Measurements from ENCODE around the gene KIRREL1.

The KIRREL1 gene

DNA sequence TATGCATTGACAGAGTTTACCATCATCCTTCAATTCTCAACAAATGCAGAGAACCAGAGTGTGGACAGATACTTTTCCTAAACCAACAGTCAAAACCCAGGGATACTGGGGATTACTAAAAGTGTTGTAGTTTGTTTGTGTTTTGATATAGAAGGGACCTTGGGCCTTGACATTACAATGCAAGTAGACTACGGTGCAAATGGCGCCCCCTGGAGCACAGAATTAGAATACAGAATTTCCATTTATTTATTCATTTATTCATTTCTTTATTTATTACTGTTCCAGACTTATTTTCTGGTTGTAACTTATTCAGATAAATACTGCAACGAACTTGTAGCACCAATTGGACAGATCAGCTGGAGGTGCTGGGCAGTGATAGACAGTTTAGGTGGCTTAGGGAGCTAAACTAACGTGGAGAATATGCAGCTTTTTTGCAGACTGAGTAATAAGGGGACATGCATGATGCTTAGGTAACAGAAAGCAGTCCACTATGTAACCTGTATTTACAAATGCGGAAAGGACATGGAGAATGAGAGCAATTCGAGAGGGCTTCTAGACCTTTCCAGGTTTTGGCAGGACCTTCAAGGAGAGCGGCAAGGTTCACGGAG is 42.6 kb downstream of the KIRREL1 start:
- DNase-seq (ENCODE audit: low read depth): peak; percentile 49

DNA sequence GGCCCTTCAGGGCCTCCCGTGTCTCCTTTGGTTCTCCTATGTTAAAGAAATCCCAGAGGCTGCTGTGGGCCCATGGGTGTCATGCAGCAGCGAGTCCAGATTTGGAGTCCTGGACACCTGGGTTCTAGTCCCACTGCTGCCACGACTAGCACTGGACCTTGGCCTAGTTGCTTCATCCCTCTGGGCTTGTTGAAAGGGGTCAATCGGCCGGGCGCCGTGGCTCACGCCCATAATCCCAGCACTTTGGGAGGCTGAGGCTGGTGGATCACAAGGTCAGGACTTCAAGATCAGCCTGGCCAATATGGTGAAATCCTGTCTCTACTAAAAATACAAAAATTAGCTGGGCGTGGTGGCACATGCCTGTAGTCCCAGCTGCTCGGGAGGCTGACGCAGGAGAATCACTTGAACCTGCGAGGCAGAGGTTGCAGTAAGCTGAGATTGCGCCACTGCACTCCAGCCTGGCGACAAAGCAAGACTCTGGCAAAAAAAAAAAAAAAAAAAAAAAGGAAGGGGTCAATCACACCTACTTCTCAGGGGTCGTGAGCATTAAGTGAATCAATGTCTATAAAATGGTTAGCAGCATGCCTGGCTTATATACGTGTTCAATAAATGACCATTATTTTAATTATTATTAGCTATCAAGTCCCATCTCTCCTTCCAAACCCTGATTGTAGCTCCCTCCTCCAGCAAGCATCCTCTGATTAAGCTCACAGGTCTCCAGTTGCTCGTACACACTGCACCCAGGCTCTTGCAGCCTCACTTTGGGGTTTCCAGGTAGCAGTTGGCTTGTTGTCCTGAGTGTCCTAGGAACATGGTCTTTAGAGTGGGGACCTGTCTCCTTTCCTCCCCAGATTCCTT is 43.8 kb downstream of the KIRREL1 start:
- no peak for DNase-seq (ENCODE audit: low read depth)

DNA sequence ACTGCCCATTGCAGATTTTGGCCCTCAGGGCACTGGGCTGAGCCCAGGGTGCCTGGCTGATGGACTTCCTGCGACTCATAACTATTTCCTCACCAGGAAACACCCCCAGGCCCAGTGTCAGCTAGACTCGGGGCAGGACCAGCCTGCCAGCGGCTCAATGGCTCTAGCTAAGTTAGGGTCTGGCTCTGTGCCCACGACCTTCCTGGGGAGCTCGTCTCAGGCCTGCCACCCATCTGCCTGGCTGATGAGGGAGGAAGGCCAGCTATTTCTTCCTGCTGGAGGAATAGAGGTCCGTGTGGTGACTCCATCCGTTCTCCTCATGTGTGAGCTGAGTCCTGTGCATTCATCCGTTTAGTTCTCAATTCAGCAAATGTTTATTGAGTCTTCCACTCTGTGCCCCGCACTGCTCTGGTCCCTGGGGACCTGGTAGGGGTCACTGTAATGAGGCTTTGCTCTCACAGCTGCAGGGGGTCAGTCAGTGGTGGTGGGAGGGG is 44.5 kb downstream of the KIRREL1 start:
- peak; percentile 20 for DNase-seq (ENCODE audit: low read depth)

DNA sequence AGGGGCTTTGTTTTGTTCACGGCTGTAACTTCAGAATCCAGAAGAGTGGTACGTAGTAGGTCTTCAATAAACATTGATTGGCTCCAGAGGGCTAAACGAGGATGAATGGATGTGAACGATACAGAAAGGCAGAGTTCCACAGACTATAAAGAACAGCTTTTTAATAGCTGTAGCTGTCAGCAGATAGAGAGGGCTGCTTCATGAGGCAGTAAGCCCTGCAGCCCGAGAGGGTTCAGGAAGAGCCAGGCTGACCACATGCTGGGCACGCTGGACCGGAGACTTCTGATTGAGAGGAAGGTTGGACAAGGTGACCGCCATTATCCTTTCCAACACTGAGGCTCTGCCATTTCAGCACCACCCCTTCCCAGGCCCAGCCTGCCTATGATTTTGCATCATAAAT is 45.3 kb downstream of the KIRREL1 start:
- DNase-seq (ENCODE audit: low read depth): no peak

DNA sequence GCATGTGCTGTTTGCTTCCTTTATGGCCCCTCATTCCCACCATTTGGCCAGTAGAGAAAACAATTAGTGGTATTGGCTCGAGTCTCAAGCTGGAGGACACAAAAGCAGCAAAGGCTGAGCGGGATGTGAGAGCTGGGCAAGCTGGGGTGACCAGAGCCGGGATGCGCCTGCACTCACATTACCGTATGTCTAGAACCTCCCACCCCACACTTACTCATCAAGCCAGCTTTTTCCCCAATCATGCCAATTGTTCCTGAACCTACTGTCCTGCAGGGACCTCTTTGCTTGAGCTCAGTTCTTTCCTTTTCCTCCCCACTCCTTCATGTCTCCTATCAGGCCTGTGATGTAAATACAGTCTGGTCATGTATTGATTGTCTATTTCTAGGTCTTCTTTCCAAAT is 45.9 kb downstream of the KIRREL1 start:
- DNase-seq (ENCODE audit: low read depth): no peak

DNA sequence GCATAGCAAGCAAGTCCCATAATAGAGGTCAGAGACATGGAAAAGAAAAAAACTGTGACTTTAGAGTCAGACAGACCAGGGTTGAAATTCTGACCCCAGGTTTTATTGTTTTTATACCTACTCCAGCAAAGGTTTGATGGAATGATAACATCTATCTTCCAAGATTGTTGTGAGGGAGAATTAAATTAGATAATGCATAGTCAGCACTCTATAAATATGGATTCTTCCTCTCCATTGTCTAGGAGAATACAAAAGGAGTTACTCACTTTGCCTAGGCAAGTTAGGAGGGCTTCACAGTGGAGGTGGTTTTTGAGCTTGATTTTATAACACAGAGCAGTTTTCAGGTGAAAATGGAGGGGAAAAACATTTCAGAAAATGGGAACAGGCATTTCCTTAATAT is 46.9 kb downstream of the KIRREL1 start:
- no peak for DNase-seq (ENCODE audit: low read depth)

DNA sequence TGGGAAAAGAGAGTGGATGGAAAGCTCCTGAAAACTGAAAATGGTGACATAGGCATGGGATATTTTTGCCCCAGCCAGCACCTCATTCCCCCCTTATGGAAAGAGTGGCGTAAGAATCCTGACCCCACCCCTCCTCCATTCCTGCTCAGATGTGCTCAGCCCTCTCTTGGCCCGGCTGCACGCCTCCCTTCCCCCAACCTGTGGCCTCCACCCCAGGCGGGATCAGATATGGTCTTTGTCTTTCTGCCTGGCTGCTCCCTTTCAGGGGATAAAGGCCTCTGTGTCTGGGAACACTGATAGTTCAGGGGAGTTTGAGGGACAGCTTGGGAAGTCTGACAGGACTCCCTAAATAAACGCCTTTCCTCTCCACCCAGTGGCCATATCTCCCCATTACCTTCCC is 49.8 kb downstream of the KIRREL1 start:
- no peak for DNase-seq (ENCODE audit: low read depth)

DNA sequence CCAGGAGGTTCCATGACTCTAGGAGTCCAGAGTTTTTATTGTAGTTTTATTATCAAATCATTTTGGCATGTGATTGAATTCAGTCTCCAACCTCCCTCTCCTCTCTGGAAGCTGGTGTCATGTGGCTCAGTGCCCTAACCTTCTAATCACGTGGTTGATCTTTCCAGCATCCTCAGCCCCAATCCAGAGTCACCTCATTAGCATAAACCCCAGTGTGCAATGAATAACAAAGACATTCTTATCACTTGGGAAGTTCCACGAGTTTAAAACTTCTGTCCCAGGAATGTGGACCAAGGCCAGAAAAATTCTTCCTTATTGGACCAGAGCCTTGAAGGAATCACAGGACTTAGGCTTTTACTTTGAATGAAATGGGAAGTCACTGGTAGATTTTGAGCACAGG is 52.2 kb downstream of the KIRREL1 start:
- DNase-seq (ENCODE audit: low read depth): no peak

DNA sequence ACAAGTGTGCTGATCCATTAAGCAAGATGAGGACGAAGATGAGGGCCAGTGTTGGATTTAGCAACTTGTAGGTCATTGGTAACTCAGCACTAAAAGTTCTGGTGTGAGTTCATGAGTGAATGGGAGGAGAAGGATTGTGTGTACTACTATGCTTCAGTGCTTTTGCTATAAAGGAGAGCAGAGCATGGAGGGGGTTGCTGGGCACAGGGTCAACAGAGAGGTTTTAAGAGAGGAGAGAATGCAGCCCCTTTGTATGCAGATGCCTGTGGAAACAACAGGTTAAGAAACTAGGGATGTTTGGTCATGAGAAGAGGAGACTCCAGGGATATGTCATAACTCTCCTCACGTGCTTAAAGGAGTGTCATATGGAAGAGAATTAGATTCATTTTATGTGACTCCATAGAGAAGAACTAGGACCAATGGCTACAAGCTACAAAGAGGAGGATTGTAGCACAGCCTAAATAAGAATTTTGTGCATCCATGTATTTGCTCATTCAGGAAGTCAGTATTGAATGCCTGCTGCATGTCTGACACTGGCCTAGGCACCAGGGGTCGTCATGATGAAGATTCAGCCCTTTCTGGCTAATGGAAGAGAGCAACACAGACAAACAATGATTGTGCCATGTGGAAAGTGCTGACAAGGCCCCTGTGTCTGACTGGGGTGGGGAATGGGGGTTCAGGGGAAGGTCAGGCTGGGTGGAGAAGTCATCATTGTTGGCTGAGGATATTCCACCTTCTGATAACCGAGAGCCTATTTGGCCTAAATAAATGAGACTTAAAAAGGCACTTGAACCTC is 53.5 kb downstream of the KIRREL1 start:
- DNase-seq (ENCODE audit: low read depth): no peak

DNA sequence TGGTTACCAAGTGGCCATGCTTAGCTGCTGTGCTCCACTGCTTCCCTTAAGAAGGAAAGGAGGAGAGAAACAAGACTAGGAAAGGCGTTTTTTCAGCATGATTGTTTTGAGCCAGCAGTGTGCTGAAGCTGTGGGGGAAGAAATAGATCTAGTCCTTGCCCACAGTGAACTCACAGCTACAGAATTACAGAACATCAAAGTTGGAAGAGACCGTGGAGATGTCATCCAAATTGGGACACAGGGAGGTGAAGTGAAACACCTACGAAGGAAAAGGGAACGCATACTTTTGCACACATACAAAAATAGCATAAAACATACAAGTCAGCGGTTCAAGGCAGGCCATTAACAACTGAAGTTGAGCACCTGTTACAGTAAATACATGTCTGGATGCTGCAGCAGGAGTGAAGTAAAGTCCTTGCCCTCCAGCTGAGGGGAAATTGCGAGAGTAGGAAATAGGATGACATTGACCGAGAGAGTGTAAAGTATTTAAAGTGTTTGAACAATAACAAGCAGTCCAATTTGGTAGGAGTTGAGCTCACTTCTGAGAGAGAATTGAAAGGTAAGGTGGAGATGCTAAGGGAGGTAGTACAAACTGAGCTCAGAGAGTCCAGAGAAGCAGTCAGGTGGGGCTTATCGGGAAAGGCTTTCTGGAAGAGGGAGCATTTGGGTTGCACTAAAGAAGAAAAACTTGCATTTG is 55.1 kb downstream of the KIRREL1 start:
- DNase-seq (ENCODE audit: low read depth): no peak

DNA sequence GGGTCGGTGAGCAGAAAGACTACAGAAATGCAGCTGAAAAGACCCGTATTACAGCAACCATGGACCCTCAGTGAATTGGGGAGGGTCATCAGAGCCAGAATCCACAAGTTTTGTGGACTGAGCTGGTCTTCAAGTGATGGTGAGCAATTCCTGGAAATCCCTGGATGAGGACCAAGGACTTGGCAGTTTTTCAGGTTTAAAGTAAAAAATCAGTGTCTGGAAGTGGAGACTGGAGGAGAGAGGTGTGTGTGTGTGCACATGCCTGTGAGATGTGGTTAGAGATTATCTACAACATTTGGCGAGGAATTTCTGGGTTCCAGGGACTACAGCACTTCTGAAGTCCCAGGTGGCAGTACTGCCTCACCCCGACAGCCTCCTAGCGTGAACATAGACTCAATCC is 56.4 kb downstream of the KIRREL1 start:
- no peak for DNase-seq (ENCODE audit: low read depth)

DNA sequence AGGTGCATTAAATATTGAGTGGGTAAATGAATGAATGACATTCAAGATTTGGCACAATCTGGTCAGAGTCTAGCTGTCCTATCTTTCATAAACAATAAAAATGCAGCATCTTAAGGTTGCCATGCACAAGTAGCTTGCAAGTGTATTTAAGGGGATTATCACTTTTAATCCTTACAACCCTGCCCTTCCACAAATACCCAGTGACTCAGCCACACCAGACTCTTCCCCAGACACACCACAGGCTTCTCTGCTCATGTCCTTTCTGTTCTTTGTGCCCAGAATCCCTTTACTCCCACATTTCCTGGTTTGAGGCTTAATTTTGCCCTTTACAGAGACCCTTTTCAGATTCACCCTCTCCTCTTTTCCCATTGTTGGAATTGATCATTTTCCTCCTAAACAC is 59.8 kb downstream of the KIRREL1 start:
- no peak for DNase-seq (ENCODE audit: low read depth)

DNA sequence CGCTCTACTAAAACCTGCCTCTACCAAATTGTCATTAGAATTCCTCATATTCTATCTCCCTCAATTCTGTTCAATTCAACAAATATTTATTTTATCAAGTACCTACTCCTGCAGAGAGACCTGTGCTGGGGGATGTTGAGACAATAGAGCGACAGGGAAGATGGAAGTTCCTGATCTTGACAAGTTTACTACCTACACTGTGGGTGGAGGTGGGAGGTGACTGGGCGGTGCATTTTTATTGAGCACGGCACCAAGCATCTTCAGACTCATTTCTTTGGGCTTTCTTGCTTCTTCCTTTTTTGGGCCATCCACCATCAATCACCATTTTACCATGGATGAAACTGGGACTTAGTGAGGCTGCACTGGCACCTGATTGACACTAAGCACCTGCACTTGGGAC is 61.3 kb downstream of the KIRREL1 start:
- no peak for DNase-seq (ENCODE audit: low read depth)

DNA sequence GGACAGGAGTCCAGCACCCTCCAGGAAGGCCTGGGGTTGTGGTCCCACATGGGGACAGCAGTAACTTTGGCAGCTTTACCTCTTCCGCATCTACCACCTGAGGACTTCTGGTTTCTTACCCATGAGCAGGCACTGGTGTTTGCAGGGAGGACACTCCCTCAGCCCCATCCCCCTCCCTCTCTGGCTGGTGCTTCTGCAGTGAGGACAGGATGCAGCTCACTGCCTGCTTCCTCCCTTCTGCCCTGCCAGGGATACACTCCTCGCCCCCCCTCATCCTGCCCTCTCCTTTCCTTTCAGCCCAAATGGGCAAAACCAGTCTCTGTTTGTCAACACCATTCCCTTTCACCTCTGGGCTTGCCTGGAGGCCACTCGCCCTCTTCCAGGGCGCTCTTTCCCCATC is 62.4 kb downstream of the KIRREL1 start:
- DNase-seq (ENCODE audit: low read depth): no peak

DNA sequence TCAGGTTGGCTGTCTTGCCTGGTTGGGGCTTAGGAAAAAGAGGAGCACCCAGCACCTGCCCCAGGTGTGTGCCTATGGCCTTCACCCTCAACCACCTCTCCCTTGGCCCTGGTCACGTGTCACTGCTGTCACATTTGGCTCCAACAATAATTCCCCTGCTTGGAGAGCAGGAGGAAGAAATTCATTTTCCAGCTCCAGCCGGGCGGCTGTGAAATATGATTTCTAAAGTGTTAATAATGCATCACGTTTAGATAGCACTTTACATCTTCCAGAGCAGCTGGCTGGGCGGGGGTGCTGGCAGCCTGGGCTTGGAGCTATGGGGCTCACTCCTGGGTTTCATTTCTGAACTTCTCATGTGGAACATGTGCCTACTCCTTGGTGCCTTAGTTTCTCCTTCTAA is 63.1 kb downstream of the KIRREL1 start:
- no peak for DNase-seq (ENCODE audit: low read depth)

DNA sequence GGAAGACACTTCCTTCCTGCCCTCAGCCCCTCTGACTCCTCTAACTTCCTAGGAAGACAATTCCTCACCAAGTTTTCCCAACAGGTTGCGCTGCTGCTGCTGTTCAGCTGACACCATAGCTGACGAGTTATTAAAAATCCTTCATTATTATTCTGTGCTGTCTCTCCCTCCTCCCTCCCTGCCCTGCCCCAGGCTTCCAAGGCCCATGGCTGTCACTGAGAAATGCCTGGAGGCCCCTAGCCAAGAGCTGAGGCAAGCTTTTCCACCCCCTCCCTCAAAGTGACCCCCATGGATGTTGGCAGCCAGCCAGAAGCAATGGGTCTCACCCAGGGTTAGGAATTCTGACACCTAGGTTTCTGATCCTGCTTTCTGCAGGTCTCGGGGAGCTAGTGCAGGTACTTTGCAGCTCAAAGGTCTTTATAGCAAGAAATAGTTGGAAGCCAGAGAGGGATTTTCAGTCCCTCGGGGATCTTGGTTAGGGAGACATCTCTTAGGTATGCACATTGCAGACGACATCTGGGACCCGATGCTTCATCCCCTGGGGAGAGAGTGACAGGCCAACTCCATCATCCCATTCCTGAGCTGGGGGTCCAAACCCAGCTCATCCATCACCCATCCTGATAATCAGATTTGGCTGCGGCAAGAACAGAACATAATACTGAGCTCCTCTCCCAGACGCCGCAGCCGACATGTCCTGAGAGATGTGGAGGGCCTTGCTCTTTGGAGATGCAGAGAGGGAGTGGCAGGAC is 65.0 kb downstream of the KIRREL1 start:
- DNase-seq (ENCODE audit: low read depth): no peak

DNA sequence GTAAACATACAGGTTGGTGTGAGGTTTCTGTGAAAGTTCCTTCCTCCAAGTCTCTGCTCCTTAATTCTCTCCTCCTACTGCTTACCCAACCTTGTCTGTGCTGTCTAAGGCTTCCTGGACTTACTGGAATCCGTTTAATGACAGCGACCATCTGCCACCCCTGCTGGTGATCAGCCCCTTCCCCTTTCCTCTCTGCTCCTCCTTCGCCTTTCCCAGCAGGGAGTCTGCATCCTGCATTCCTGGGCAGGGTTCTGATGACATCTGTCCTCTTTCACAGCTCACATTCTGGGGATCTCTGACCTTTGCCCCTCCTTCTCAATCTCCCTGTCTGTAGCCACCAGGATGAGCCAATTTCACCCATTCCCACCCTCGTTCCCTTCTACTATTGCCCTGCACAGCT is 66.5 kb downstream of the KIRREL1 start:
- no peak for DNase-seq (ENCODE audit: low read depth)

DNA sequence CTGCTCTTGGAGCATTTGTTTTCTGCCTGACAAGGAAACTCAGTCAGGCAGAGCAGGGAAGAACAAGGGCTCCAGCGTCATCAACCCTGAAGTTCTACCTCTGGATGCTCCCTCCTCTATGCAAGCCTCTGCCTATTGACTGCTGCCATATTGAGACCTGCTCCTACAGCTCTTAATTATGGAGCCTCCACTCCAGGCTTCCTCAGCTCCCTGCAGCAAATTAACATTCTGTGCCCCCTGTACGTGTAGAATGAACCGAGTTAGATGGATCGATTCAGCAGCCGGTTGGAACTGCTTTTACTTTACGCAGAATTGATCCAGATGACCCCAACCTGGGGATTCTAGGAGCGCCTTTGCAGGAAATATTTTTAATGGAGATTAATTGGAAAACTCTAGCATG is 68.7 kb downstream of the KIRREL1 start:
- no peak for DNase-seq (ENCODE audit: low read depth)

DNA sequence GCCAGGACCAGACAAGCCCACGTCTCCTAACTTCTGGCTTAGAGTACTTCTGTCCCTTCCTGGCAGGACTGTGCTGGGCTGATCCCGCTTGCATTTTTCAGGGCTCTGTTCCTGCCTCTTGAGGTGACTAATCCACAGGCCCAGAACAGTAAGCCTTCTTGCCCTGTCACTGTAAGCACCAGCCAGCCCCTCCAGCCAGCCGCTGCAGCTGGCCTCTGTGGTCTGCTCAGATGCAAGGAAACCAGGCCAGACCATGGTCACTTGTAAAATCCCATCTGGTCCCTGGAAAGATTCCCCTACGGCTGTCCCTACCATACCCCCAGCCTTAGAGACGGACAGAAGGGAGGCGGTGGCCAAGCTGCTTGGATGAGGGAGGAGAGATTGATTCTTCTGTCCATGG is 74.2 kb downstream of the KIRREL1 start:
- no peak for DNase-seq (ENCODE audit: low read depth)

DNA sequence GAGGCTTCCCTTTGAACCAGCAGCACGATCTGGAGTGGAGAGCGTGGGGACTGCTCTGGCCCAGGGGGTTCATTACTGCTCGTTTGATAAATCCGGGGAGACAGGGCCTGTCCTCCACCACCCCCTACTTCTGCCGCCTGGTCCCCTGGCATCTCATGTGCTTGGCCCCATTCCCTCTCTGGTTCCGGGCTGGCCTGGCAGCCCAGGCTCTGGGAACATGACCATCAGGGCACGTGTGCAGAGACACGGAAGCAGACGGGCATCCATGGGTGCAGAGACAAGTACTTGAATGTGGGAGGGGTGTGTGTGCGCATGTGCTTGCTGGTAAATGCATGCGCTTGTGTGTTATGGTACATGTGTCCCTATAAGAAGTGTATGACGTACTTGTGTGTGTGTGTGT is 75.5 kb downstream of the KIRREL1 start:
- DNase-seq (ENCODE audit: low read depth): no peak

DNA sequence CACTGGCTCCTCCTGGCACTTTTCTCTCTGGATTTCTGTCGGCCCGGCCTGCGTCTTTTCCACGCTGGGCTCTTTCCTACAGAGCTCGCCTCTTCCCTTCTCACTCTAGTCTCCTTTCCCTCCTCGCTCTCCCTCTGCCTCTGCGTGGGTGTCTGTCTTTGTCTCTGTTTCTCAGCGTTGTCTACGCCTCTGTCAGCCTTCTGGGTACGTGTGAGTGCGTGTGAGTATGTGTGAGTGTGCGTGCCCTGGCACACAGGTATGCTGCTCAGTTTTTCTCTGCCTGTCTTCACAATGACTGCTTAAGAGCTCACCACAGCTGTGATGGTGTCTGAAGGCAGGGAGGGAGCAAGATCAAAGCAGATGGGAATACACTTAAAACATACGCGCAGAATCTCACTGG is 77.7 kb downstream of the KIRREL1 start:
- DNase-seq (ENCODE audit: low read depth): no peak

DNA sequence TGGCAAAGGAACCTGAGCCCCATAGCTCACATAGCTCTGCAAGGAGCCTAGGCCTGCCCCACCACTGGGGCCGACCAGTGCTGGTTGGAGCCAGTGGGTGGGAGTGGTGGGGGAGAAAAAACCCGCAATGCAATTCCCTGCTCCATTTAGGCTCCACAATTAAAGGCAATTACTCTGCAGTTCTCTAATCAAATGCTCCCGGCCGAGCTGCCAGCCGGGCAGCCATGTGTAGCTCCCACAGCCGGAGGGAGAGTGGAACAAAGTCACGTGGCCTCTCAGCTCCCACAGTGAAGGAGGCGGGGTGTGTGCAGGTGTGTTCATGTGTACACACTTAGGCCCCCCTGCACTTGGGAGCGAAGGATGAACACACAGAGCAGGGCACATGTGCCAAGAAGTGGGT is 81.6 kb downstream of the KIRREL1 start:
- no peak for DNase-seq (ENCODE audit: low read depth)

Measured in fibroblast of the conjunctiva (primary cell).